AG08395 (cell line): ENCODE results near the gene KDM4C.
"Not testable (repeated sequence)": the region's sequence is repeated elsewhere in the genome, so short reads cannot be mapped to it uniquely, and the experiment has no call there.

Source experiments
- DNase-seq: peaks from one replicate; pipeline ENCODE4 v3.0.0; 2012; ENCODE audit warnings: mixed read lengths, low spot score

Gene KDM4C

DNA sequence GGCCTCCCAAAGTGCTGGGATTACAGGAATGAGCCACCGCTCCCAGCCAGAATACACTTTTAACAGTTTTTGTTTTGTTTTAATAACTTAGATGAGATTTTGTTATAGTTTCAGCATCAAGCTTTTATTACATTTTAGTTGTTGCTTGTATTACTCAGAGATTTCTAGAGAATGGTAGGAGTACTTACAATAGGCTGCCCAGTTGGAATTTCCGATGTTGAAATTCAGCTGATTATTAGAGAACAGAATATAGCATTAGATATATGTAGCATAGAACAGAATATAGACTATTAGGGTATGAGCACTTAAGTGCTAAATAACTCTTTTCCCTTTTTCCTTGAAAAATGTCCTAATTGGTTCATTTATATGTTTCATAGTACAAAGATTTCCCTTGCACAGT lies 6.2 kb downstream of the KDM4C start:
- DNase-seq: no peak

DNA sequence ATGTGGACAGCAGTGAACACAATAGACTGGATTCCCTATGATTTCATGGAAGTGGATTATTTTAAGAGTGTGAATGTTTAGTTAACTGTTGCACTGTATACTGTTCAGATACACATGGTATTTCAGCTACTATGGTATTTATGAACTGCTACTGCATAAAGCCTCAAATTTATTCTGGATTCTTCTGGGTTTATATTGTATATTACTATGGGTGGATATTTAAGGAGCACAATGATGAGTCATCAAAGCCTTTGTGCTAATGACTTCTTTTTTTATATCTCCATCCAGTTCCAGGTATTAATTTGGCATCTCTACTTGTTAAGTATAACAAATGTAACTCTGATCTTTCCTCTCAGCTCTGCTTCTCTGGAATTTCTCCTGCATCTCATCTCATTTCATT lies 6.8 kb downstream of the KDM4C start:
- DNase-seq: no peak

DNA sequence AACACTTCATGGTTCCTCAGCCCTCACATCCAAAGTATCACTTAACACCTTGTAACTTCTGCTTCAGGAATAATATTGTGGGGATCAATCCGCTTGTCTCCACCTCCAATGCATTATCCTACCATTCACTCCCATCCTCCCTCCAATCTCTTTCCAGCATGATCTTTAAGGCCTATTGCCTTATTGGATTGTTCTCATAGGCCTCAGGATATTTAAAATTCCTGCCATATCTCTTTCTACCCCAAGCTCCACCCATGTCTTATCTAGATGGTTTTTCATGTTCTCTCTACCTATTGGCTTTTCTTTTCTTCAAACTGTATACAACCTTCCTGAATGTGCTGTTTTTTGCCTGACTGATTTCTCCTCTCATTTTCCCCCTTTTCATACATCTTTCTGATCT lies 7.2 kb downstream of the KDM4C start:
- DNase-seq: no peak

GRCh38 chr9:6765396-6765795 lies 7.6 kb downstream of the KDM4C start:
- DNase-seq: no peak

DNA sequence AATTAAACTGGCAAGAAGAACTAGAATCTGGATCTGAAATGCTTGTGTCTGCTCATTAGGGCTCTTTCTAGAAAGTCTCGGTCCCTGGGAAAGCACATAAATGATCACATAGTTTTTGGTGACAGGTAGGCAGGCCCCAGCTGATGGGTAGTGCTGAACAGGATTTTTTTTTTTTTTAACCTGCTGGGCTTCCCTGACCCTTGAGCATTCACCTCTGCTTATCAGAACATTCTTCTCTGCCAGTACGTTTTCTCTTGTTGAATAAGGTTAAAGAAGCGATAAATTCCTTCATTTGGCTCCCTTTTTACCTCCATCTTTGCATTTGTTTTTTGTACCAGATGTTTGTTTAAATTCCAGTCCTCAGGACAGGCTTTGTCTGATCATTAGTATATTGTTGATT lies 8.8 kb downstream of the KDM4C start:
- no peak for DNase-seq

DNA sequence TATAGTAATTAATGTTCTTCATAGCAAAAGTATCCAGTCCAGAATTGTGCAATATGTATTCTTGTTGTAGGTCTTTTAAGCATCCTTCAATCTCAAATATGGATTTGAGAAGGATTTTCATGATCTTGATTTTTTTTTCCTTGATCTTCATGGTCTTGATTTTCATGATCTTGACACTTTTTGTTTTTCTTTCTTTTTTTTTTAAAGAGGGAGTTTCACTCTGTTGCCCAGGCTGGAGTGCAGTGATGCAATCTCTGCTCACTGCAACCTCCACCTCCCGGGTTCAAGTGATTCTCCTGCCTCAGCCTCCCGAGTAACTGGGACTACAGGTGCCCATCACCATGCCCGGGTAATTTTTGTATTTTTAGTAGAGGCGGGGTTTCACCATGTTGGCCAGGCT lies 10.8 kb downstream of the KDM4C start:
- DNase-seq: not testable (repeated sequence)

- DNase-seq: no peak
These were observed 13.9 kb downstream of the KDM4C start for GRCh38 chr9:6771722-6772121.

DNA sequence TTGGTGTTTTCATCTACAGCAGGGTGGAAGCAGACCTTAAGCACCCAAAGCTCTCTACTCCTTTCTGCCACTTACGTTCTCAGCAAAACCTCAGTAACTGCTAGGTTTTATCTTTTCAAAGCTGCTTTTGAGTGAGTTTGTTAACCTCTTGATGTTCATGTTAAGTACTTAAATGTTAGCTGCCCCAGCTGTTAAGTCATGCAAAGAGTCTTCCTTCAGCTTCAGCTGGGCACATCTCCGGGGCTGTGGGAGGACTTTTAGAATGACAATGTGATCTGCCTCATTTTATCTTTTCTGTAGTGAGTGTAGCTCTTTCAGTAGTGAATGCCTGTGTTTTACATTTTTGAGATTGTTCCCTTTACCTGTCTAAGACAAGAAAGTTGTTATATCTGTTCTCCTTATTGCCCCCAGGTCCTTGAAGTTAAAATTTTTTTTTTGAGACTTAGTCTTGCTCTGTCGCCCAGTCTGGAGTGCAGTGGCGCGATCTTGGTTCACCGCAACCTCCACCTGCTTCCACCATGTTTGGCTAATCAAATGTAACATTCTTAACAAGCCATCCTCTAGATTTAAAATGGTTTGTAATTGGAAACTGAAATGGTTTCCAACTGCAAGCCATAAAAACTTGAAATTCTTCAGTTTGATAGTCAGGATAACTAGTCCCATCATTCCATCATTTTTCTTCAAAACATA lies 19.6 kb downstream of the KDM4C start:
- DNase-seq: no peak

DNA sequence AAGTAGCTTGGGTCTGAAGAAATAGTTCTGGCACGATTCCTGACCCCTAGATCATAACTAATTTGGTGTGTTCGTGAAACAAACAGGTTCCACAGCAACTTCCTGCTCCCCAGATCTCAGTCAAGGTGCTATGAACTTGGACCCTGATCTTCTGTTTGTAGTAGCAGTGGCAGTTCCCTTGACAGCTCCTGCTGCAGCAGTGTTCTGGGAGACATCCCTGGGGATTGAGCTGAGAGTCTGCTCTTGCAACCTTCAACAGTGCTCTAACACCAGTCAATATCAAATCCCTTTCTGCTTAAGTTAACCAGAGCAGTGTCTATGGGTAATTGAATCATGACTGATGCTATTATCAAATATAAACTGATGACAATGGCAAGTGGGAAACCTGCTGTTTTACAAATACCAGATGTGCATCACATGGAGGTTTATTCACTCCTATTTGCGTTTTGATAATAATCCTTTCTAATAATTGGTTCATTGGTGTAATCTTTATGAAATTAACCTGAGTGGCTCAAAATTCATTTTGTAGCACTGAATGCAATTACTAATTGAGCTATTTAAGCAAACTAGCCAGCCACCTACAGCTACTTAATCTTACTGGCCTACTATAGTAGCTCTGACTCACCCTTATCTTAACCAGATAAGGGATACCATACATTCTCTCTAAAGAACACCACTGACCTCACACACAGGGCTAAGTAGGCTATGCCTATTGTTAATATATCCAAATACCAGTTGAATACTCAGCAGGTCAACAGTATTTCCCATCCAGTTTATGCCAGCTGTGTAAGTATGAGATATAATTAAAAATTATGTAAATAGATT lies 21.9 kb downstream of the KDM4C start:
- no peak for DNase-seq

GRCh38 chr9:6780690-6781089 lies 22.9 kb downstream of the KDM4C start:
- no peak for DNase-seq

GRCh38 chr9:6781476-6781875 lies 23.7 kb downstream of the KDM4C start:
- DNase-seq: no peak

DNA sequence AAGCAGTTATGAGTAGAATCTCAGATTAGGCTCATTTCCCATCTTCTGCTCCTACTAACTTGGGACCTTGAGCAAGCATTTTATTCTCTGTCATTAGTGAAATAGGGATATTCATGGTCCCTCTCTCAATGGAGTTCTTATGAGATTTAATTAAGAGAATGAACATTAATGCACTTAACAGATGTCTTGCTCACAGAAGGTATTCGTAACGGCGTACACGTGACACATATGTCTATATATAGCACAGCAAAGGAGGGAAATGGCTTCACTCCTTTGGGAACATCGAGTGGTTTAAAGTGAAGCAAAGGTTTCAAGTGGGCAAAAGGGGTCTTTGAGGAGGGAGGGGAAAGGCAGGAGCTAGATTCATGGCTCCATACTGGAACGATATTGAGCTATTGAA lies 24.6 kb downstream of the KDM4C start:
- DNase-seq: no peak

DNA sequence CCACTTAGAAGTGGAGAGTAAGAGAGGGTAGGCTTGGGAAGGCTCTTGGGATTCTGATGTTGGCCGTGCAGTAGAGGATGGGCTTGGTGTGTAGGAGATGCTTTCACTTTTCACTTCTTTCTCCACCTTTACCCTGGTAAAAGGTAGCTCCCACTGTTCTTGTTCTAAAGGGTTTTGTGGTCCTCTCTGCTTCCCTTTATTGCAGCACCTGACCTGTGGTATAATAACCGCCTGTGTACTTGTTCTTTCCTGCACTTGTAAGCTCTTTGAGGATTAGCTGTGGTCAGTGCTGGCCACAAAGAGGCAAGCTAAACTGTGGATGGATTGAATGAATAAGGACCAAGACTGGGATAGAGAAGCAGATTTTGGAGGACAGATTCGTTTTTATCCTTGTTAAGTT lies 25.2 kb downstream of the KDM4C start:
- no peak for DNase-seq

DNA sequence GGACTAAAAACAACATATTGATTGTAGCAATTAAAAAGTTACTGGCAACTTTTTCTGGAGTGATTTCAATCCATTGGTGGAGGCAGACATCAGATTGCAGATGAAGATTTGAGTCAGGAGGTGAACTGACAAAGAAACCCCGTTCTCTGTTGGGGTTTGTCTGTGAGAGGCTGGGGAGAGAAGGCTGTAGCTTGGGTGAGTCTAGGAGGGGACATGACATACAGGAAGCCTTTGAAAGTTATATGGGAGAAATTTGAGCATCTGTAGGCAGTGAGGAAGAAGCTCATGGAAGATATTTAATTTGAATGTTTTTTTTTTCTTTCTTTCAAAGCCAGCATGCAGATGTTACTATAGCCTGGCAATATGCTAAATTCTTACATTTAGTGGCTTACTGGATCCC lies 26.0 kb downstream of the KDM4C start:
- DNase-seq: no peak

DNA sequence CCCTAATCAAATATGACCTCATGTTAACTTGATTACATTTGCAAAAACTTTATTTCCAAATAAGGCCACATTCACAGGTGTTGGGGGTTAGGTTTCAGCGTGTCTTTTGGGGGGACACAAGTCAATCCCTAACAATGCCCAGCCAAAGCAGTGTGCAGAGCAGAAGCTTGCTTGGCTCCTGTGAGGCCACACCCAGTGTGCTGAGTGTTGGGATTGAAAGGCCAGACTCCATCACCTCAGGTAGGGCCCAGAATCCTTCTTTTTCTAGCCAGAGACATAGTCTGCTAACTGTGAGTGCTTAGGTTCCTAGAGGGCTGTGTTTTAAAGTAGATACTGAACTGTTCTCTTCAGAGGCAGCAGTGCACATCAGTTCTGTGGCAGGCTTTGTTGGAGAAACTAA lies 27.9 kb downstream of the KDM4C start:
- DNase-seq: no peak

DNA sequence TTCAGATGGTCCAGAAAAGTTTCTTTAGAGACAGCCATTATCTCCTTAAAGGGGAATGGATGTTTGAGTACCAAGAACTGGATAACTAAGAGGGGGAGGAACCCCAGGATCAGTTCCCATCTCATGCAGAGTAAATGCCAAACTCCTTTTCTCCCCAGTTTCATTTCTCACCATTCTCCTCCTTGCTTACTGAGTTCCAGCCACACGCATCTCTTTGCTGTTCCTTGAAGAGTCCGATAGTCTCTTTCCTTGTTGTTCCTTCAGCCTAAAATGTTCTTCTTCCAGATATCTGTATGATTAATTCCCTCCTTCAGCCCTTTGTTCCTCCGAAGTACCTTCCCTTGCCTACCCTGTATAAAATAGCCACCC lies 30.0 kb downstream of the KDM4C start:
- DNase-seq: peak; percentile 7

DNA sequence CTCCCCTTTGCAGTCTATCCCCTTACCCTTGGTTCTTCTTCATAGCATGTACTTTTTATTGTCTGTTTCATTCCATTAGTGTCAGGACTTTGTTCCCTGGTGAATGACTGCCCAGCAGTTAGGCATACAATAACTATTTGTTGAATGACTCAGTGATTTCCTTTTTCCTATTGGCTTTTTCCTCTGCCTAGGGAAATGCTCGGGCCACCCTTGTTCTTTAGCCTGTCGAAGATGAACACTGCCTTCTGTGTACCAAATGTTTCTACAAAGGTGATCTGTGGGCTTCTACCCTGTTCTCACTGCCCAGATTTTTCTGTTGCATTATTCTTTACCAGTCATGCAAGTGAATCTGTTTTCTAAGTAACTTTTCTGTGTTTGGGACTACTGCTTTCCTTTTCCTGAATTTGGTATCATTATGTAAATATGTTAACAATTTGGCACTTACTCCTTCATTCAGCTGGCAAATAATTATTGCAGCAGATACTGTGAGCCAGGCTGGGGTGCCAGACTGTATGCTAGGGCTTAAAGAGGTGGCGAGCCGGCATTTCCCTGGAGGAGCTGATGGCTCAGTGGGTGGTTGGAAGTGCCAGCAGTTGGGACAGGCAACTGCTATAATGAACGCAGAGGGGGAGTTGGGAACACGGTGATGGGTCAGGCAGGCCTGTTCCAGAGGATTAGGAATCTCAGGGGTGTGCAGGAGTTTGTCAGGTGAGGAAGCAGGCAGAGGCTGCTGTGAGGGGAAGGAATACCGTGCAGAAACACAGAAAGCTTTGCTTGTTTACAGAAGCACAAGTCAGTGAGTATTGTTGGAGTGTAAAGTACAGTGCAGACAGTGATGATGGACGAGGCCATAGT lies 30.6 kb downstream of the KDM4C start:
- peak; percentile 83 for DNase-seq

GRCh38 chr9:6789017-6789338 lies 31.2 kb downstream of the KDM4C start:
- not testable (repeated sequence) for DNase-seq

DNA sequence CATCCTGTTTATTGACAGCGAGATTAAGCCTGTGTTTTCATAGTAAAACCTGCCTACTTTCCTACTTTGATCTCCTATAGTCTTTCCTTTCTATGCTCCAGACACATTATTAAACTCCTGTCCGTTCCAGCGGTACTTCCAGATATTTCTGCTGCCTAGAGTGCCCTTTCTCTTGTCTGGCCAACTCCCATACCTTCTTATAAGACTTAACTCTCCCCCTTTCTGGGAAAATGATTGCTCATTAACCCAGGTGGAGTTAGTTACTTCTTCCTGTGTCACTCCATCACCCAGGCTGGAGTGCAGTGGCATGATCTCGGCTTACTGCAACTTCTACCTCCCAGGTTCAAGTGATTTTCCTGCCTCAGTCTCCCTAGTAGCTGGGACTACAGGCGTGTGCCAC lies 33.1 kb downstream of the KDM4C start:
- no peak for DNase-seq

GRCh38 chr9:6793203-6793602 lies 35.4 kb downstream of the KDM4C start:
- no peak for DNase-seq

DNA sequence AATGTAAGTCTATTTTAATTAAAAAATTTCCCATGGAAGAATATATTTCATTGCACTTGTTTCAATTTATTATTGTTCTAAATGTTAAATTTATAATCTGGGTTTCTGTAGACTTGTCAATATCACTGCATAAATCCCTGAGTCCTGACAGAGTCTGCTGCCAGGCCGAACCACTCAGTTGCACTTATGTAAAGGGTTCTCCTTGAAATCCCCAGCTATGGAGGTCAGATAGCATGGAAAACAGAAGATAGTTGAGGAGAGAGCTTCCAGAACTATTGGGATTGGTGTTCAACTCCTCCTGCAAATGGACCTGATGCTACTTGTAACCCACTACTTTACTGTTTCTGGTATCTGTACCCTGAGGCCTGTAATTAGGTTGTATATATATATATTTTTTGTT lies 37.2 kb downstream of the KDM4C start:
- DNase-seq: no peak

GRCh38 chr9:6802926-6803325 lies 45.2 kb downstream of the KDM4C start:
- DNase-seq: no peak

- DNase-seq: peak; percentile 60
These were observed 47.8 kb downstream of the KDM4C start for GRCh38 chr9:6805532-6805931.
